Measurements from ENCODE around the gene ZNF101. TPM values are rescaled to one million over a fixed set of nuclear protein-coding genes. Genes with fewer than 3 reads are reported as not detected.

ZNF101 gene
- total and polyA plus RNA-seq, 2 donors (not counting 1 experiment from before 2014, with no cell fraction given): 15.2 to 74.3 TPM

DNA sequence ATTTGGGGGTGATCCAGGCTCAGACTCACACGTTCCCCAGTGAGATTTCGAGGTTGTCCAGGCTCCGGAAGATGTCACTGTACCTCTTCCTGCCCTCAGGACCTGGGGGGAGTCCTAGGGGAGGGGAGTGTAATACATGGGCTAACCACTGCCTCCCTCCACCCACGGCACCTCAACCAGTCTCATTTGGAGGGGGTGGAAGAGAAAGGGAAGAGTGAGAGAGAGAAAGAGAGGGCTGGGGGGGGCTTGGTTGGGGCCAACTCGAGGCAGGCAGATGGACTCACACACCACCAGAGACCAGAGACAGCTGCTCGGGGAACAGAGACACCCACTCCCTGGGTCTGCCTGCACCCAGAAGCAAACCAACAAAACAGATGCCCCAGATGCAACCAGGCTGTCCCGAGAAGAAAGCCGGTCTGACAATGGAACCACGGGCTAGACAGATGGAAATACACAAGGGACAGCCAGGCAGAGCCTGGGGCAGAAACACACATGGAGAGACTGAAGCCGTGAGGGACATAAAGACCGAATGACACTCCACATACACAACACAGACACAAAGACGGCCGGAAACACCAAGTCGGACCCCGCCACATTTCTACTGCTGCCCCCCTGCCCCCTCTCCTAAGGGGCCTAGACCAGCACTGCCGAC lies 26.0 kb upstream of the ZNF101 start:
- Histone ChIP-seq H3K4me3 (ENCODE audit: control extremely low read depth in 1 of 5, extremely low read depth in 1 of 5, insufficient read depth in 1 of 5, low read depth in 2 of 5, low read length in 4 of 5) (peak overlapping the region; percentile 92 to 100 (median 95)), H2AFZ (ENCODE audit: insufficient read depth, low read depth, low read length, poor library complexity, severe bottlenecking) (peak overlapping the region; percentile 76), H3K27me3 (replicated peaks in 1 of 4; ENCODE audit: control extremely low read depth in 1 of 4, control insufficient read depth in 3 of 4, insufficient read depth in 4 of 4, low read length in 3 of 4) (no peaks in the 10 kb centered on the region), H3K9ac (ENCODE audit: low read length) (peak overlapping the region; percentile 96), H3K36me3 (replicated peaks in 1 of 2; ENCODE audit: control extremely low read depth in 1 of 2, control insufficient read depth in 1 of 2, extremely low read depth in 1 of 2, insufficient read depth in 2 of 2, low read length in 1 of 2) (peaks cover 0 to 70% of the 10 kb centered on the region in 2 experiments), H3K79me2 (ENCODE audit: control insufficient read depth, insufficient read depth, low read length) (peaks cover 52% of the 10 kb centered on the region), H3K4me2 (replicated peaks; ENCODE audit: low read depth, low read length, poor library complexity, severe bottlenecking) (peak overlapping the region; percentile 98), H3K4me1 (ENCODE audit: control insufficient read depth in 2 of 2, insufficient read depth in 2 of 2, low read length in 2 of 2) (peaks cover 17 to 21% of the 10 kb centered on the region in 2 donors), H3K9me3 (ENCODE audit: control extremely low read depth in 1 of 3, control insufficient read depth in 2 of 3, insufficient read depth in 1 of 3, low read length in 2 of 3) (peaks cover 0 to 3% (median 0%) of the 10 kb centered on the region in 3 donors), H4K20me1 (ENCODE audit: control insufficient read depth, insufficient read depth, low read length, poor library complexity, severe bottlenecking) (peaks cover 20% of the 10 kb centered on the region), H3K27ac (ENCODE audit: low read length in 2 of 2) (peak overlapping the region; percentile 95 to 98)
- ChIA-PET POLR2A (interaction anchor here (3.7 kb wide), 1 partner anchor 20 kb away, joined by 22 read pairs; the partner anchor contains the start of gene ATP13A1), CTCF (interaction anchor here (1.0 to 1.2 kb wide), 2 partner anchors 20 to 110 kb away, joined by 3 to 4 read pairs; no protein-coding TSS in a partner anchor)
- 0% methylated on average over 11 of the region's 16 CpGs for WGBS (ENCODE audit: insufficient coverage)
- ATAC-seq (ENCODE audit: low read depth) (peak; percentile 3), DNase-seq (no peak)
- Mint-ChIP-seq H3K4me1 (peaks cover 18% of the 10 kb centered on the region), H3K4me3 (peak overlapping the region; percentile 99), H3K27ac (peak overlapping the region; percentile 98), H3K27me3 (no peaks in the 10 kb centered on the region), H3K9me3 (ENCODE audit: insufficient read depth) (no peaks in the 10 kb centered on the region)
- TF ChIP-seq, protein P1, sequence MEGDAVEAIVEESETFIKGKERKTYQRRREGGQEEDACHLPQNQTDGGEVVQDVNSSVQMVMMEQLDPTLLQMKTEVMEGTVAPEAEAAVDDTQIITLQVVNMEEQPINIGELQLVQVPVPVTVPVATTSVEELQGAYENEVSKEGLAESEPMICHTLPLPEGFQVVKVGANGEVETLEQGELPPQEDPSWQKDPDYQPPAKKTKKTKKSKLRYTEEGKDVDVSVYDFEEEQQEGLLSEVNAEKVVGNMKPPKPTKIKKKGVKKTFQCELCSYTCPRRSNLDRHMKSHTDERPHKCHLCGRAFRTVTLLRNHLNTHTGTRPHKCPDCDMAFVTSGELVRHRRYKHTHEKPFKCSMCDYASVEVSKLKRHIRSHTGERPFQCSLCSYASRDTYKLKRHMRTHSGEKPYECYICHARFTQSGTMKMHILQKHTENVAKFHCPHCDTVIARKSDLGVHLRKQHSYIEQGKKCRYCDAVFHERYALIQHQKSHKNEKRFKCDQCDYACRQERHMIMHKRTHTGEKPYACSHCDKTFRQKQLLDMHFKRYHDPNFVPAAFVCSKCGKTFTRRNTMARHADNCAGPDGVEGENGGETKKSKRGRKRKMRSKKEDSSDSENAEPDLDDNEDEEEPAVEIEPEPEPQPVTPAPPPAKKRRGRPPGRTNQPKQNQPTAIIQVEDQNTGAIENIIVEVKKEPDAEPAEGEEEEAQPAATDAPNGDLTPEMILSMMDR (IDR thresholded peaks at IDR 0.05): no peak
- no peak for TF ChIP-seq EZH2 (IDR thresholded peaks at IDR 0.05; ENCODE audit: borderline replicate concordance, insufficient read depth, low read depth, low read length, poor library complexity, severe bottlenecking)
- intact Hi-C loops (cut with micrococcal nuclease): loop anchor here (1.0 kb wide), 5 partner anchors 14 to 110 kb away; partner anchors contain the start of genes ATP13A1, LPAR2 and PBX4

Data from B cell (primary cell).